ENCODE data around the gene DDO.

The DDO gene

GRCh38 chr6:110348961-110349690 lies 66.2 kb downstream of the DDO start:
- in situ Hi-C loops (cut with MboI; ENCODE audit: low sequenced_read_pairs): no loop called here

- in situ Hi-C loops (cut with MboI; ENCODE audit: low sequenced_read_pairs): no loop called here
Measured at GRCh38 chr6:110345025-110345424, 70.3 kb downstream of the DDO start.

- in situ Hi-C loops (cut with MboI; ENCODE audit: low sequenced_read_pairs): no loop called here
Measured at GRCh38 chr6:110342759-110343158, 72.6 kb downstream of the DDO start.
